Osteocyte (in vitro differentiated cells): ENCODE results near the gene ZNFX1. TPM values are rescaled to one million over a fixed set of nuclear protein-coding genes. Genes with fewer than 3 reads are reported as not detected.
A peak's percentile ranks its signal among the peaks of the same experiment; 100 is the strongest.

Source experiments
- DNase-seq: peaks from one replicate; pipeline ENCODE4 v3.0.0; 2021; ENCODE audit warnings: mixed read lengths; ENCODE audit not compliant: unreplicated experiment; ENCODE audit errors: extremely low spot score
- H3K27ac Mint-ChIP-seq: one replicate; pipeline ENCODE4 v1.8.0; 2021; ENCODE audit warnings: mild to moderate bottlenecking, mixed read lengths; ENCODE audit not compliant: unreplicated experiment
- H3K27me3 Mint-ChIP-seq: one replicate; pipeline ENCODE4 v1.8.0; 2021; ENCODE audit warnings: mixed read lengths; ENCODE audit not compliant: unreplicated experiment
- H3K36me3 Mint-ChIP-seq: one replicate; pipeline ENCODE4 v1.8.0; 2021; ENCODE audit warnings: mixed read lengths; ENCODE audit not compliant: unreplicated experiment
- H3K4me1 Mint-ChIP-seq: one replicate; pipeline ENCODE4 v1.8.0; 2021; ENCODE audit warnings: mixed read lengths; ENCODE audit not compliant: unreplicated experiment
- H3K4me3 Mint-ChIP-seq: one replicate; pipeline ENCODE4 v1.8.0; 2021; ENCODE audit warnings: mild to moderate bottlenecking, moderate library complexity, mixed read lengths; ENCODE audit not compliant: unreplicated experiment
- H3K9me3 Mint-ChIP-seq: one replicate; pipeline ENCODE4 v1.8.0; 2021; ENCODE audit warnings: mixed read lengths; ENCODE audit not compliant: unreplicated experiment
- CTCF ChIP-seq: fragments of 200-600 bp; sonication (generic); IDR thresholded peaks from 2 replicates; pipeline ENCODE4 v1.5.0; 2021; ENCODE audit warnings: antibody characterized with exemption, mild to moderate bottlenecking, moderate library complexity
- total RNA-seq: library from RNA; stranded (reverse); gene quantifications from 2 replicates; pipeline ENCODE4 v1.2.1, GENCODE V29; 2021

Gene ZNFX1
- total RNA-seq, 1 donor from 2014 or later: 48.1 TPM

DNA sequence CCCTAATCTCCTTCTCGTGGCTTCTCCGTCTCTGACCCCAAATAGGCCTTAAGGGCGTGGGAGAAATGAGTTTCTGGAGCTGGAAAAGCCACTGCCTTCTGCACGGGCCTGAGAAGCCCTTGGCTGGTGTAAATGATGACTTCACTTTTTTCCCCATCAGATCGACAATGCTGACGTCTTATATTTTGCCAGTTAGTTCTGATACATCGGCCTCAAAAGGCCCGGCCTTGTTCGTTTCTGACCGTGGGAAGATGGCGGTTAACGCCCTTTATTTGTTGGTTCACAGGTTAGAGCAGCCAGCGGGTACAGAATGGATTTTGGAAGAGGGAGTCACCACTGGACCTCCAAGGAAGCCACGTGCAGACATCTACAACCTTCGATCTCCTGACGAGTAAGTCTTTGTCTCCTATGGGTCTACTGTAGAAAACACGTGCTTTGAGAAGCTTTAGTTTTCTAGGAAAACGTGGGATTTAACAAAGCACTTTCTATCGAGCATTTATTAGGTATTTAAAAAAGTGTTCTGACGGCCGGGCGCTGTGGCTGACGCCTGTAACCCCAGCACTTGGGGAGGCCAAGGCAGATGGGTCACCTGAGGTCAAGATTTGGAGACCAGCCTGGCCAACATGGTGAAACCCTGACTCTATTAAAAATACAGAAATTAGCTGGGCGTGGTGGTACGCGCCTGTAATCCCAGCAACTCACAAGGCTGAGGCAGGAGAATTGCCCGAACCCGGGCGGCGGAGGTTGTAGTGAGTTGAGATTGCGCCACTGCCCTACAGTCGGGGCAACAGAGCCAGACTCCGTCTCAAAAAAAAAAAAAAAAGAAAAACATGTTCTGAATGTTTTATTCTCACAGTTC, 1.2 kb upstream of the ZNFX1 start:
- H3K27me3 Mint-ChIP-seq: no peaks in the 10 kb centered on the region
- no peak for DNase-seq
- peaks cover 68% of the 10 kb centered on the region for H3K4me1 Mint-ChIP-seq
- peak overlapping the region; percentile 98 for H3K27ac Mint-ChIP-seq
- peak overlapping the region; percentile 86 for H3K4me3 Mint-ChIP-seq
- no peak for TF ChIP-seq CTCF
- peaks cover 64% of the 10 kb centered on the region for H3K36me3 Mint-ChIP-seq
- no peaks in the 10 kb centered on the region for H3K9me3 Mint-ChIP-seq

GRCh38 chr20:49277786-49278035, 146 bp downstream of the ZNFX1 start:
- TF ChIP-seq CTCF: no peak
- DNase-seq: no peak
- peak overlapping the region; percentile 97 for H3K27ac Mint-ChIP-seq

DNA sequence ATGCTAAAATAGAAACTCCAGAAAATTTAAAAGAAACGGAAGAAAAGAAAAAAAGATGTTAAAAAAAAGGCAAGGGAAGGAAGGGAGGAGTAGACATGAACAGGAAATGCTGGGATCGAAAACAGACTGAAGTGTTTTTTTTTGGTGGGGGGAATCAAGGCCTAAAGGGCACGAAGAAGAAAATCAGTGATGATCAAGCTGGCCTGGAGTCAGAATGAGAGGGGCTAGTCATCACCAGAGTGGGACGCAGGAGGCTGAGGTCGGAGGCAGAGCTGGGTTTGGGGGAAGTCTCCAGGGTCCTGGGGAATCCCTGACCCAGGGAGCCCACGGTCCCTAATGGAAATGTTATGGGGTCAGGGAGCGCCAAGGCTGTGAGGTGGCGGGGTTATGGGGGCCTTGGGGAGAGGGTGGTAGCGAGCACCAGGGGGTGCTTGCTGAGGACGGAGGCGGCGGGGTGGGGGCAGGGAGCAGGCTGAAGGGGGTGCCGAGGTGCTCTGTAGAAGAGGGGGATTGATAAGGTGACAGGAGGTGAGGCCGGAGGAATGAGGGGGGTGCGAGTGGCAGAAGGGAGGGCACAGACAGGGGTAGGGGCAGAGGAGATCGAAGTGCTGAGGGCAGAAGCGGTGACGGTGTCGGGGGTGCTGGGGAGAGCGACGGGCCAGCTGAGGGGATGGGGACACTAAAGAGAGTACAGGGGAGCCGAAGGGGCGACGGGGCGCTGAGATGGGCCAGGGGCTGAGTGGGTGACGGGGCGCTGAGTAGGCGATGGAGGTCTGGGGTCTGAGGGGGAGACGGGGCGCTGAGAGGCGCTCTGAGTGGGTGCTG, 684 bp downstream of the ZNFX1 start:
- peaks cover 57% of the 10 kb centered on the region for H3K36me3 Mint-ChIP-seq
- peak overlapping the region; percentile 97 for H3K27ac Mint-ChIP-seq
- H3K4me3 Mint-ChIP-seq: peak overlapping the region; percentile 86
- H3K9me3 Mint-ChIP-seq: no peaks in the 10 kb centered on the region
- no peaks in the 10 kb centered on the region for H3K27me3 Mint-ChIP-seq
- peaks cover 52% of the 10 kb centered on the region for H3K4me1 Mint-ChIP-seq
- no peak for TF ChIP-seq CTCF
- no peak for DNase-seq

More at GRCh38 chr20:49277786-49278035, 146 bp downstream of the ZNFX1 start:
- peak overlapping the region; percentile 86 for H3K4me3 Mint-ChIP-seq
- H3K36me3 Mint-ChIP-seq: peaks cover 57% of the 10 kb centered on the region
- no peaks in the 10 kb centered on the region for H3K9me3 Mint-ChIP-seq
- peaks cover 57% of the 10 kb centered on the region for H3K4me1 Mint-ChIP-seq
- no peaks in the 10 kb centered on the region for H3K27me3 Mint-ChIP-seq

- H3K9me3 Mint-ChIP-seq: no peaks in the 10 kb centered on the region
- H3K27ac Mint-ChIP-seq: peak overlapping the region; percentile 97
- TF ChIP-seq CTCF: no peak
- H3K4me1 Mint-ChIP-seq: peaks cover 44% of the 10 kb centered on the region
- H3K36me3 Mint-ChIP-seq: peaks cover 54% of the 10 kb centered on the region
- DNase-seq: no peak
- H3K4me3 Mint-ChIP-seq: peak overlapping the region; percentile 86
- no peaks in the 10 kb centered on the region for H3K27me3 Mint-ChIP-seq
Observed at GRCh38 chr20:49276161-49276960, 1.5 kb downstream of the ZNFX1 start.
